Suprapubic skin (tissue), 4 donors: Measurements from ENCODE around the gene KCNIP4. TPM values are rescaled to one million over a fixed set of nuclear protein-coding genes. Genes with fewer than 3 reads are reported as not detected.

Experiments
- DNase-seq, 2 donors: peaks; one replicate each; pipeline ENCODE4 v3.0.0-alpha.2; 2019; ENCODE audit warnings: low spot score in 2 of 2
- H3K27ac ChIP-seq: fragments of 200-600 bp; sonication (generic); one replicate; pipeline ENCODE4 v1.5.1; 2019
- H3K27me3 ChIP-seq: fragments of 200-600 bp; sonication (generic); one replicate; pipeline ENCODE4 v1.5.1; 2019
- H3K36me3 ChIP-seq: fragments of 200-600 bp; sonication (generic); one replicate; pipeline ENCODE4 v1.5.1; 2019
- H3K4me1 ChIP-seq: fragments of 200-600 bp; sonication (generic); one replicate; pipeline ENCODE4 v1.5.1; 2019
- H3K4me3 ChIP-seq: fragments of 200-600 bp; sonication (generic); one replicate; pipeline ENCODE4 v1.5.1; 2019; ENCODE audit warnings: mild to moderate bottlenecking
- H3K9me3 ChIP-seq: fragments of 200-600 bp; sonication (generic); one replicate; pipeline ENCODE4 v1.5.1; 2019
- CTCF ChIP-seq, 2 donors: fragments of 200-600 bp in 1 of 2; fragments of 450-650 bp in 1 of 2; sonication (generic) in 1 of 2; IDR thresholded peaks; one replicate each; pipeline ENCODE4 v1.5.1; 2016 to 2019; ENCODE audit warnings: antibody characterized with exemption in 2 of 2, mild to moderate bottlenecking in 1 of 2, moderate library complexity in 1 of 2
- EP300 ChIP-seq: sonication (generic); formaldehyde crosslinking; IDR thresholded peaks from one replicate; pipeline ENCODE4 v1.6.1; 2017; ENCODE audit warnings: antibody characterized with exemption
- POLR2A ChIP-seq, 2 donors: fragments of 450-650 bp; IDR thresholded peaks; one replicate each; pipeline ENCODE4 v1.6.1; 2017; ENCODE audit warnings: antibody characterized with exemption in 2 of 2, mild to moderate bottlenecking in 2 of 2, moderate library complexity in 2 of 2
- POLR2AphosphoS5 ChIP-seq, 3 donors: sonication (generic); formaldehyde crosslinking; IDR thresholded peaks; one replicate each; pipeline ENCODE4 v1.6.1; 2017; ENCODE audit warnings: antibody characterized with exemption in 3 of 3
- WGBS: methylation state at CpG from one replicate; pipeline ENCODE4 v1.1.5; 2018; 5-methylcytosine and 5-hydroxymethylcytosine counted together
- total RNA-seq, 4 donors: library from RNA; depleted of rRNA; stranded (reverse); fragments of >200 nt; gene quantifications; one replicate each; pipeline ENCODE4 v1.1.0, GENCODE V29; 2016

KCNIP4 gene
- total RNA-seq, 4 donors from 2014 or later: not detected

- peaks cover 93% of the 10 kb centered on the region for H3K36me3 ChIP-seq
- no peak overlapping the region for H3K4me3 ChIP-seq
- no peak for DNase-seq
- H3K27me3 ChIP-seq: no peaks in the 10 kb centered on the region
- H3K9me3 ChIP-seq: peaks cover 10% of the 10 kb centered on the region
- 94% methylated on average over 6 of the region's 6 CpGs for WGBS
- TF ChIP-seq POLR2AphosphoS5 (IDR thresholded peaks at IDR 0.05) (no peak), POLR2A (IDR thresholded peaks at IDR 0.05) (no peak), EP300 (no peak), CTCF (IDR thresholded peaks at IDR 0.05) (no peak)
- no peak overlapping the region for H3K27ac ChIP-seq
- no peaks in the 10 kb centered on the region for H3K4me1 ChIP-seq
Observed at GRCh38 chr4:20724915-20725314, 1223.7 kb downstream of the KCNIP4 start.

- H3K36me3 ChIP-seq: peaks cover 94% of the 10 kb centered on the region
- H3K4me3 ChIP-seq: no peak overlapping the region
- DNase-seq: no peak
- H3K9me3 ChIP-seq: peaks cover 10% of the 10 kb centered on the region
- TF ChIP-seq EP300 (no peak), POLR2A (IDR thresholded peaks at IDR 0.05) (no peak), POLR2AphosphoS5 (IDR thresholded peaks at IDR 0.05) (no peak), CTCF (IDR thresholded peaks at IDR 0.05) (no peak)
- no peak overlapping the region for H3K27ac ChIP-seq
- H3K4me1 ChIP-seq: no peaks in the 10 kb centered on the region
- no peaks in the 10 kb centered on the region for H3K27me3 ChIP-seq
- WGBS: 98% methylated on average over 3 of the region's 3 CpGs
Observed at GRCh38 chr4:20723463-20723862, 1225.1 kb downstream of the KCNIP4 start.

- DNase-seq: no peak
- Histone ChIP-seq H3K4me3 (no peak overlapping the region), H3K36me3 (peaks cover 93% of the 10 kb centered on the region), H3K27ac (no peak overlapping the region), H3K4me1 (no peaks in the 10 kb centered on the region), H3K9me3 (peaks cover 10% of the 10 kb centered on the region), H3K27me3 (no peaks in the 10 kb centered on the region)
- WGBS: 70% methylated on average over 3 of the region's 3 CpGs
- TF ChIP-seq POLR2AphosphoS5 (IDR thresholded peaks at IDR 0.05): no peak
- TF ChIP-seq CTCF (IDR thresholded peaks at IDR 0.05): no peak
- TF ChIP-seq POLR2A (IDR thresholded peaks at IDR 0.05): no peak
- TF ChIP-seq EP300: no peak
Observed at GRCh38 chr4:20723019-20723418, 1225.6 kb downstream of the KCNIP4 start.

- WGBS: 95% methylated on average over 2 of the region's 2 CpGs
- H3K27me3 ChIP-seq: no peaks in the 10 kb centered on the region
- TF ChIP-seq EP300 (no peak), POLR2A (IDR thresholded peaks at IDR 0.05) (no peak), POLR2AphosphoS5 (IDR thresholded peaks at IDR 0.05) (no peak), CTCF (IDR thresholded peaks at IDR 0.05) (no peak)
- peaks cover 55% of the 10 kb centered on the region for H3K36me3 ChIP-seq
- H3K4me1 ChIP-seq: no peaks in the 10 kb centered on the region
- no peak overlapping the region for H3K4me3 ChIP-seq
- no peak overlapping the region for H3K27ac ChIP-seq
- H3K9me3 ChIP-seq: no peaks in the 10 kb centered on the region
- DNase-seq: no peak
Observed at GRCh38 chr4:20711335-20711734, 1237.2 kb downstream of the KCNIP4 start.

GRCh38 chr4:20700007-20700761 is 1248.4 kb downstream of the KCNIP4 start, which contains the start of gene PACRGL:
TSS of gene PACRGL (plus strand) at chr4:20700458. CDS start at chr4:20704482, 4,024 bp downstream.
- Histone ChIP-seq H3K27me3 (no peaks in the 10 kb centered on the region), H3K36me3 (peaks cover 9% of the 10 kb centered on the region), H3K4me3 (peak within 1 kb of the TSS; percentile 91), H3K9me3 (no peaks in the 10 kb centered on the region), H3K27ac (peak within 1 kb of the TSS; percentile 85), H3K4me1 (peaks cover 26% of the 10 kb centered on the region)
- peak; percentile 95 to 97 for DNase-seq
- no peak for TF ChIP-seq EP300
- TF ChIP-seq CTCF (IDR thresholded peaks at IDR 0.05): no peak
- peak in 2 of 3 donors; percentile 39 to 73 for TF ChIP-seq POLR2AphosphoS5 (IDR thresholded peaks at IDR 0.05)
- peak in 1 of 2 donors; percentile 57 for TF ChIP-seq POLR2A (IDR thresholded peaks at IDR 0.05)
- under 1% methylated on average over 22 of the region's 60 CpGs for WGBS
